Hepatocyte (in vitro differentiated cells): ENCODE measurements around the gene ASIP.

Experiments used
- EZH2phosphoT487 ChIP-seq: fragments of 200-600 bp; sonication (generic); IDR thresholded peaks from one replicate; pipeline ENCODE4 v1.6.1; 2018; ENCODE audit warnings: antibody characterized with exemption, mild to moderate bottlenecking, low read depth, moderate library complexity; ENCODE audit not compliant: unreplicated experiment, severe bottlenecking
- TF ChIP-seq, protein P1 (sequence below): fragments of 200-600 bp; sonication (generic); IDR thresholded peaks from 2 replicates; pipeline ENCODE4 v1.5.1; 2016; ENCODE audit warnings: antibody characterized with exemption, mild to moderate bottlenecking; ENCODE audit not compliant: poor library complexity

DNA sequence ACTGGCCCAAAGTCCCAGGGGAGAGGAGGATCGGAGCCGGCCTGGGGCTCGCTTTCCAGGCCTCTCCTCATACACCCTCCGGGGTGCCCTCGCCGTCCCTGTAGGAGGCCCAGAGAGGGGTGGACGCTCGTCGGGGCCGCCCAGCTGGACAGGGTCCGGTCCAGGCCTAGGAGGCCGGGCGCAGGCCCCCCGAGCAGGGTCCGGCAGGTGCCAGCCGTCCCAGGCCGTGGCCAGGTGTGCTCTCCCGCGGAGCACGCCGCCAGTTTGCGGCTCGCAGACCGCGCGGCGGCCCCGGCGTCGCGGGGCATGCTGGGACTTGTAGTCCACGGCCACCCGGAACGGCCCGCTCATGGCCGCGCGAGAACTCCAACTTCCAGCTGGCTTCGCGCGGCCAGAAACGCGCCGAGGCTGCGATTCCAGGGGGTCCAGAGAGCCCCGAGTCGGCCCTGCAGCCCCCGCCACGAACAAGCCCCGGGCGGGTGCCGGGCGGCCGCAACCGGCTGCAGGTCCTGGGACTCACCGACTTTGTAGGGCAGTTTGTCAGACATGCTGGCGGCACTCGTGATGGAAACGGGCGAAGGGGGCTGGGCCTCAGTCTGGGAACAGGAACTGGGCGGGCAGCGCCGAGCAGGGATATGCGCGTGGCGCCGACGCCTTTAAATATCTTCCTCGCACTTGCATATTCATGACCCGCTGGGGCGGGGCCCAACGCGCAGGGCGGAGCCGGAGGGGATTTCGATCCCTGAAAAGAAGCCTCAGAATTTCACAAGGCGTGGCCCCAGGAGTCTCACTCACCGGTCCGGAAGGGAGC is 61.7 kb downstream of the ASIP start, which contains the start of gene AHCY:
- TF ChIP-seq EZH2phosphoT487, result no peak
- TF ChIP-seq, protein P1, sequence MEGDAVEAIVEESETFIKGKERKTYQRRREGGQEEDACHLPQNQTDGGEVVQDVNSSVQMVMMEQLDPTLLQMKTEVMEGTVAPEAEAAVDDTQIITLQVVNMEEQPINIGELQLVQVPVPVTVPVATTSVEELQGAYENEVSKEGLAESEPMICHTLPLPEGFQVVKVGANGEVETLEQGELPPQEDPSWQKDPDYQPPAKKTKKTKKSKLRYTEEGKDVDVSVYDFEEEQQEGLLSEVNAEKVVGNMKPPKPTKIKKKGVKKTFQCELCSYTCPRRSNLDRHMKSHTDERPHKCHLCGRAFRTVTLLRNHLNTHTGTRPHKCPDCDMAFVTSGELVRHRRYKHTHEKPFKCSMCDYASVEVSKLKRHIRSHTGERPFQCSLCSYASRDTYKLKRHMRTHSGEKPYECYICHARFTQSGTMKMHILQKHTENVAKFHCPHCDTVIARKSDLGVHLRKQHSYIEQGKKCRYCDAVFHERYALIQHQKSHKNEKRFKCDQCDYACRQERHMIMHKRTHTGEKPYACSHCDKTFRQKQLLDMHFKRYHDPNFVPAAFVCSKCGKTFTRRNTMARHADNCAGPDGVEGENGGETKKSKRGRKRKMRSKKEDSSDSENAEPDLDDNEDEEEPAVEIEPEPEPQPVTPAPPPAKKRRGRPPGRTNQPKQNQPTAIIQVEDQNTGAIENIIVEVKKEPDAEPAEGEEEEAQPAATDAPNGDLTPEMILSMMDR, result peak; percentile 24
